Cardiac fibroblast (primary cell): ENCODE results near the gene MTURN.

Experiments
- DNase-seq, 2 donors: peaks; one replicate each; pipeline versions ENCODE4 v3.0.0 to v3.0.0-alpha.2; 2010; ENCODE audit warnings: low read depth in 2 of 2
- H3K4me3 ChIP-seq, 2 donors: replicated peaks in 1 of 2; 1 replicate in 1 of 2; 2 replicates in 1 of 2; pipeline ENCODE4 v1.5.1; 2011; ENCODE audit warnings: low read depth in 2 of 2, low read length in 2 of 2, mild to moderate bottlenecking in 2 of 2, moderate library complexity in 1 of 2
- TF ChIP-seq, protein P1 (sequence below): IDR thresholded peaks from one replicate; pipeline ENCODE4 v1.5.1; 2011; ENCODE audit warnings: low read depth, mild to moderate bottlenecking, low read length, inconsistent platforms

The MTURN gene

DNA sequence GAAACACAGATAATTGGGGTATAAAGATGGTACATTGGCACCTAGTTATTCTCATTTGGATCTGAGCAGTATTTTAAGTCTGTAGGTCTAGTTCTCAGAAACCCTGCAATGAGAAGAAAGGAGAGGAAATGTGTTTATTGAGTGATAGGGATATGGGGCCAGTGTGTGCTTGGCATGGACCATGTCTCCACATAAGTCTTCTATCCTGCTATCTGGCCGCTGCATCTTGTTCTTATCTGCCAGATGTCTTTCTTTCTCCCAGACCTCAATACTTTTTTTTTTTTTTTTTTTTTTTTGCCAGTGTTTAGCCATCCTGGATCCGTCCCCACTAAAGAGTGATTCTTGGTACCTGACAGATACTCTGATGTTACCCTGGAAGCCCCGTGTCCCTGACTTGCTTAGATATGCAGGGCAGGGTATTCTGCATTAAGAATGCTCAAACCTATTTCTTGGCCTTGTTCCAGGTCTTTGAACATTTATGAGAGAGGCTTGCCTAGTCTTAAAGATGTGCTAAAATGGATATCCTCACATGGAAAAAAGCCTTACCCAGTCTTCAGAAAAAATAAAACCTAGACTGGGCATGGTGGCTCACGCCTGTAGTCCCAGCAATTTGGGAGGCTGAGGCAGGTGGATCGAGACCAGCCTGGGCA is 10.0 kb downstream of the MTURN start:
- TF ChIP-seq, protein P1, sequence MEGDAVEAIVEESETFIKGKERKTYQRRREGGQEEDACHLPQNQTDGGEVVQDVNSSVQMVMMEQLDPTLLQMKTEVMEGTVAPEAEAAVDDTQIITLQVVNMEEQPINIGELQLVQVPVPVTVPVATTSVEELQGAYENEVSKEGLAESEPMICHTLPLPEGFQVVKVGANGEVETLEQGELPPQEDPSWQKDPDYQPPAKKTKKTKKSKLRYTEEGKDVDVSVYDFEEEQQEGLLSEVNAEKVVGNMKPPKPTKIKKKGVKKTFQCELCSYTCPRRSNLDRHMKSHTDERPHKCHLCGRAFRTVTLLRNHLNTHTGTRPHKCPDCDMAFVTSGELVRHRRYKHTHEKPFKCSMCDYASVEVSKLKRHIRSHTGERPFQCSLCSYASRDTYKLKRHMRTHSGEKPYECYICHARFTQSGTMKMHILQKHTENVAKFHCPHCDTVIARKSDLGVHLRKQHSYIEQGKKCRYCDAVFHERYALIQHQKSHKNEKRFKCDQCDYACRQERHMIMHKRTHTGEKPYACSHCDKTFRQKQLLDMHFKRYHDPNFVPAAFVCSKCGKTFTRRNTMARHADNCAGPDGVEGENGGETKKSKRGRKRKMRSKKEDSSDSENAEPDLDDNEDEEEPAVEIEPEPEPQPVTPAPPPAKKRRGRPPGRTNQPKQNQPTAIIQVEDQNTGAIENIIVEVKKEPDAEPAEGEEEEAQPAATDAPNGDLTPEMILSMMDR: no peak
- H3K4me3 ChIP-seq: no peak overlapping the region
- DNase-seq: no peak

DNA sequence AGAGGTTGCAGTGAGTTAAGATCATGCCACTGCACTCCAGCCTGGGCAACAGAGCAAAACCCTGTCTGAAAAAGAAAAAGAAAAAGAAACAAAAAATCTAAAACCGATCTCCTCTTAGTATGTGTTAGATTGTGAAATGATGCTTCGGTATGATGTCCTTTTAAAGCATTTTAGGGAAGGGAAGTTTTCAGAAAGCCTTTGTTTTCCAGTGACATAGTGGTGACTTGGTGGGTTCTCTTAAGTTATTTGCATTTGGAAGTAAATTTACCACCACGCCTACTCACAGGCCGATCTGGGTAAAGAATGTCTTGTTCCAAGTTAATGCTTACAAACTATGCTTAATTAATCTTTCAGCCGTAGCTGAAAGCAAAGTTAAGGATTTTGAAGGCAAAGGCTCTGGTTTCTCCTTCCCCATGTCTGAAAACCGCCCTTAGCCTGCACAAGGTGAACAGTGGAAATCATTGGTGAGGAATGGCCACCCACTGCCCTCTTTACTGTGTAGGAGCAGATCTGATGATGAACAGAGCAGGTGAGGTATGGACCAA is 10.7 kb downstream of the MTURN start:
- no peak for DNase-seq
- TF ChIP-seq, protein P1: no peak
- no peak overlapping the region for H3K4me3 ChIP-seq

DNA sequence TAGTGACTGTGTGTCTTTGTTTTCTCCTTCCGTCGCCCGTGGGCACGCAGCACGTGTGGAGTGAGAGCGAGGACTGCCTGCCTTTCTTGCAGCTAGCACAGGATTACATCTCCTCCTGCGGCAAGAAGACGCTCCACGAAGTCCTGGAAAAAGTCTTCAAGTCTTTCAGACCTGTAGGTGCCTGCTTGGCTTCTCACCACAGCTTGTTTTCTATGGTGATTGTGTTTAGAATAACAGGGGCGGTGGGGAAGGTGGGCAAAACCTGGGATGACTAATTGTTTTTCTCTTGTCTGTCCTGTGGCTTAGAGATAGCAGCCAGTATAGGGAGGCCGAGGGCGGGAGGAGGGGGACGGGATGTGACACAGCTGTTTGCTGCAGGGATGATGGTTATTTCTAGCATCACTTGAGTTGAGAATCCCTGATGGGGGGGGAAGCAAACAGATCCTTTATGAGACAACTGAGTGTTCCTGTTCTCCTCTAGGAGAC is 11.4 kb downstream of the MTURN start:
- no peak overlapping the region for H3K4me3 ChIP-seq
- no peak for DNase-seq
- TF ChIP-seq, protein P1: no peak

DNA sequence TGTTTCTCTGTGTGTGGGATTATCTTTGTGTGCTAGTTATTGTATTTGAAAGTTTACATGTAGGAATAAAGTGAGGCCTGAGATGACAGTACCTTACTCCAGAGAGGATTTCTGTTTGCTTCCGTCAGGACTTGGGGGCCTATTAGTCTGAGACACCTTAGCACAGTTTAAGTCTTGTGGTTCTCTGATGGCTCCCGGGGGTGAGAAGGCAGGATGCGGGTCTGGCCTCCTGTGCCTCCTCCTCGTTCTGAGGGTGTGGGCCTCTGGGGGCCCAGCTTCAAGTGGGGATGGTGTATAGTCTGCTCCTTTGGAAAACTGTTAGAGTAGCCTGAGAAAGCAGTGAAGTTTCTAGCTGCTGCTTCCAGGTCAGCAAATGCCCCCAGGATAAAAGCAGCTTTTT is 12.4 kb downstream of the MTURN start:
- no peak for DNase-seq
- no peak overlapping the region for H3K4me3 ChIP-seq
- TF ChIP-seq, protein P1: no peak

DNA sequence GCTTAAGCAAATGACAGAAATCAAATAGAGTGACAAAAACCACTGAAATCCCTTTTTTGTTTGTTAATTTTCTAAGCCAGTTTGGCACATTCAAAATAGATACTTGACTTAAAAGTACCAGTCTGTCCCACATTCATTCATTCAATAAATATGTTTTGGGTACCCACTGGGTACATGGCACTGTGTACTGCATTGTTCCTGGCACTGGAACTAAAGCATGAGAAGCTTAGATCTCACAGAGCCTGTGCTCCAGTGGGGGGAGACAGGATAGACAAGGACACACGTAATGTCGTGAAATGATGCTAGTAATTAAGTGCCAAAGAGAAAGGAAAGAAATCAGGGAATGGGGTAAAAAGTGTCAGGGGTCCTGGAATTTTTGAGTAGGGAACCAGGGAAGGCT is 13.0 kb downstream of the MTURN start:
- TF ChIP-seq, protein P1: no peak
- H3K4me3 ChIP-seq: no peak overlapping the region
- DNase-seq: no peak

DNA sequence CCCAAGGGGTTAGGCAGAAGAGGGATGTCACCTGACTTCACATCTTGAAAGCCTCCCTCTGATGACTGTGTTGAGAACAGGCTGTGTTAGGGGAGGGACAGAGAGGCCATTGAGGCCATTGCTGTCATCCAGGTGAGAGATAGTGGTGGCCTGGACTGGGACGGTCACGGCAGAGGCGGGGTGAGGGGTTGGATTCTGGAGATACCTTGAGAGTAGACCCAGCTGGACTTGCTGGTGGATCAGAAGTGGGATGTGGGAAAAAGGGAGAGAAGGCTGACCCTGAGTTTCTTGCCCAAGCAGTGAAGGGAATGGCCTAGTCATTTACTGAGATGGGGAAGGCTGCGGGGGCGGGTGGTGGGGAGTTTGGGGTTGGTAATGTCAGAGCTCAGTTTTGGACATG is 13.6 kb downstream of the MTURN start:
- TF ChIP-seq, protein P1: no peak
- H3K4me3 ChIP-seq: no peak overlapping the region
- DNase-seq: no peak
